T-cell (primary cell): Measurements from ENCODE around the gene UPF3B. TPM values are rescaled to one million over a fixed set of nuclear protein-coding genes. Genes with fewer than 3 reads are reported as not detected.

Source experiments
- ATAC-seq, 4 experiments: fragments of 200-7000 bp in 3 of 4; fragments of 150-1000 bp in 1 of 4; cut with Tn5 transposase; replicated peaks in 1 of 4; 1 replicate in 3 of 4; 2 replicates in 1 of 4; pipeline ENCODE4 v1.10.0; 2021; ENCODE audit warnings: moderate library complexity in 3 of 4, mild to moderate bottlenecking in 2 of 4, moderate number of reproducible peaks in 1 of 4
- CTCF ChIA-PET, 2 donors: fragments of 300-600 bp; sonication (Branson Sonifier 250); formaldehyde crosslinking; loops; one replicate each; lab custom pipeline; 2022; ENCODE audit warnings: antibody characterized with exemption in 2 of 2; lab: Charles Lee
- POLR2A ChIA-PET, 2 donors: fragments of 300-600 bp; sonication (Branson Sonifier 250); formaldehyde crosslinking; loops; one replicate each; lab custom pipeline; 2022; ENCODE audit warnings: antibody characterized with exemption in 2 of 2; lab: Charles Lee
- DNase-seq, 35 experiments: peaks; one replicate each; pipeline versions ENCODE4 v3.0.0 to v3.0.0-alpha.2; 2013 to 2023
- H3K27ac ChIP-seq: one replicate; pipeline ENCODE4 v1.5.1; 2013; ENCODE audit warnings: low read length
- H3K27me3 ChIP-seq, 2 experiments: replicated peaks in 1 of 2; 1 replicate in 1 of 2; 2 replicates in 1 of 2; pipeline versions ENCODE4 v1.6.1 to v1.7.0; 2013; ENCODE audit warnings: low read length in 1 of 2, mixed read lengths in 1 of 2; ENCODE audit not compliant: control insufficient read depth in 2 of 2, insufficient read depth in 2 of 2; ENCODE audit errors: extremely low read depth in 1 of 2
- H3K36me3 ChIP-seq, 2 donors: 1 replicate in 1 of 2; 2 replicates in 1 of 2; pipeline versions ENCODE4 v1.6.1 to v1.7.0; 2013; ENCODE audit warnings: low read length in 1 of 2; ENCODE audit not compliant: control insufficient read depth in 2 of 2, insufficient read depth in 1 of 2; ENCODE audit errors: extremely low read depth in 1 of 2
- H3K4me1 ChIP-seq, 2 experiments: 1 replicate in 1 of 2; 2 replicates in 1 of 2; pipeline versions ENCODE4 v1.6.1 to v1.7.0; 2013; ENCODE audit warnings: low read length in 2 of 2, mixed read lengths in 1 of 2; ENCODE audit not compliant: insufficient read depth in 2 of 2, control insufficient read depth in 1 of 2; ENCODE audit errors: extremely low read depth in 1 of 2
- H3K4me3 ChIP-seq, 2 donors: 1 replicate in 1 of 2; 2 replicates in 1 of 2; pipeline versions ENCODE4 v1.5.1 to v1.7.0; 2013; ENCODE audit warnings: mild to moderate bottlenecking in 2 of 2, low read length in 1 of 2, moderate library complexity in 1 of 2; ENCODE audit not compliant: control insufficient read depth in 1 of 2; ENCODE audit errors: extremely low read depth in 1 of 2
- H3K9me3 ChIP-seq: 2 replicates; pipeline ENCODE4 v1.7.0; 2013
- H3K27ac Mint-ChIP-seq, 2 donors: one replicate each; pipeline ENCODE4 v1.8.0; 2020 to 2021; ENCODE audit warnings: mild to moderate bottlenecking in 2 of 2, mixed read lengths in 2 of 2
- H3K27me3 Mint-ChIP-seq, 2 donors: one replicate each; pipeline ENCODE4 v1.8.0; 2021 to 2022; ENCODE audit warnings: mixed read lengths in 2 of 2
- H3K36me3 Mint-ChIP-seq: one replicate; pipeline ENCODE4 v1.8.0; 2021; ENCODE audit warnings: mixed read lengths
- H3K4me1 Mint-ChIP-seq, 3 donors: one replicate each; pipeline ENCODE4 v1.8.0; 2020 to 2022; ENCODE audit warnings: mixed read lengths in 3 of 3, mild to moderate bottlenecking in 1 of 3
- H3K4me3 Mint-ChIP-seq, 3 donors: one replicate each; pipeline ENCODE4 v1.8.0; 2020 to 2022; ENCODE audit warnings: mild to moderate bottlenecking in 3 of 3, mixed read lengths in 3 of 3, moderate library complexity in 3 of 3
- H3K9me3 Mint-ChIP-seq, 3 donors: one replicate each; pipeline ENCODE4 v1.8.0; 2020 to 2022; ENCODE audit warnings: mixed read lengths in 3 of 3
- WGBS: methylation state at CpG from one replicate; pipeline ENCODE4 v1.1.5; 2013; ENCODE audit warnings: missing lambda C conversion rate; ENCODE audit not compliant: insufficient coverage; 5-methylcytosine and 5-hydroxymethylcytosine counted together
- total RNA-seq, 35 experiments: library from RNA in 6 of 35; stranded (reverse) in 6 of 35; fragments of 120-200 nt in 1 of 35; gene quantifications; one replicate each; pipeline versions ENCODE4 v1.2.1 to v1.2.4 and lab custom pipeline; 2013 to 2026

The UPF3B gene
- total RNA-seq, 5 donors from 2014 or later (not counting 1 experiment from before 2014, with no cell fraction given): 7.2 to 11.8 (median 9.6) TPM

DNA sequence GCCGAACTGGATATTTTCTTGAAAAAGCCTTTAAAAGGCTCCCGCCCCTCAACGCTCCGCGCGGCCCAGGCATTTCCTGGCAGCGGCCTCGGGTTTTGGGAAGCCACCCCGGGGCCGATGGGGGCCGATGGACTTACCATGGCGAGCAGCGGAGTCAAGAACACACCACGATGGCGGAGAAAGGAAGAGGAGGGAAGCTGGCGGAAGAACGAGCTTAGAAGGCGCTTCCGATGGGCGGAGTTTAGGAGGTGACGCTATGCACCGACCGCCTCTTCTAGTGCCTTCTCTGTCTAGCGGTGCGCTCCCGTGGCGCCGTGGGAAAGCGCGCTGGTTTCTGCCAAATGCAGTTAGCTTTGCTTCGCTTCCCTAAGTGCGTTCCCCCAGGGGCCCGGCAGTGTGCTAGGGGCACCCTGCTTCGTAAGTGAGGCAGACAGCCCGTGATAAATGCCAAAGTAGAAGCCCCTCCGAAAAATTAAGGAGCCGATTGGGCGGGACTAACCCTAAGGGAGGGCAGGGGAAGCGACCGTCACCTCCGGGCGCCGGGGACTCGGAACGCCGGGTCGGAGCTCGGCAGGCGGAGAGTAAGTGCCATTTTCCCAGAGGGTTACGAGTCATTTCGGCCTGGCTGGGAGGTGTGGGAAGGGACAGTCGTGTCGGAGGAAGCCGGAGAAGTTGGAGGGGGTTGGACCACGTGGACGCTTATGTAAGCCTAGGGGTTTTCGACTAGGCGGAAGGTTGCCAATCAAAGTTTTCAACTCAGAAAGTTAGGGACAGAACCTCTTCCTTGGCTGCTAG lies 61.1 kb downstream of the UPF3B start, which contains the start of gene RPL39:
RPL39 (minus strand) TSS at position 194 of the 795 bp plus-strand sequence; CDS start at position 140, 54 bp downstream.
- H3K27ac Mint-ChIP-seq: peak within 1 kb of the TSS; percentile 92 to 94
- ATAC-seq (peak; percentile 94 to 96 (median 94)), DNase-seq (peak; percentile 46 to 91 (median 80))
- H3K36me3 Mint-ChIP-seq: peaks cover 8% of the 10 kb centered on the region
- Histone ChIP-seq H3K27ac (peak within 1 kb of the TSS; percentile 97), H3K4me1 (peaks cover 7 to 35% of the 10 kb centered on the region in 2 experiments), H3K27me3 (no peaks in the 10 kb centered on the region), H3K36me3 (peaks cover 0 to 22% of the 10 kb centered on the region in 2 donors), H3K4me3 (peak within 1 kb of the TSS; percentile 85 to 95), H3K9me3 (no peaks in the 10 kb centered on the region)
- CTCF ChIA-PET: interaction anchor here (0.5 to 2.4 kb wide), 15 partner anchors 11 to 964 kb away, joined by 3 to 15 read pairs (median 4); partner anchors contain the start of genes NDUFA1 (in 1 of the 2), RNF113A (in 1 of the 2) and UPF3B (in 1 of the 2)
- peak within 1 kb of the TSS; percentile 92 to 94 (median 93) for H3K4me3 Mint-ChIP-seq
- H3K27me3 Mint-ChIP-seq: peaks cover 0 to 3% of the 10 kb centered on the region in 2 donors
- peaks cover 22 to 39% (median 37%) of the 10 kb centered on the region in 3 donors for H3K4me1 Mint-ChIP-seq
- POLR2A ChIA-PET: interaction anchor here (0.6 to 2.2 kb wide), 20 partner anchors 26 to 186 kb away, joined by 3 to 28 read pairs (median 4); partner anchors contain the start of genes UPF3B (in 2 of the 2), NDUFA1 (in 1 of the 2), NKAP (in 1 of the 2) and NKRF (in 1 of the 2)
- H3K9me3 Mint-ChIP-seq: no peaks in the 10 kb centered on the region
- 0% methylated on average over 19 of the region's 58 CpGs for WGBS

DNA sequence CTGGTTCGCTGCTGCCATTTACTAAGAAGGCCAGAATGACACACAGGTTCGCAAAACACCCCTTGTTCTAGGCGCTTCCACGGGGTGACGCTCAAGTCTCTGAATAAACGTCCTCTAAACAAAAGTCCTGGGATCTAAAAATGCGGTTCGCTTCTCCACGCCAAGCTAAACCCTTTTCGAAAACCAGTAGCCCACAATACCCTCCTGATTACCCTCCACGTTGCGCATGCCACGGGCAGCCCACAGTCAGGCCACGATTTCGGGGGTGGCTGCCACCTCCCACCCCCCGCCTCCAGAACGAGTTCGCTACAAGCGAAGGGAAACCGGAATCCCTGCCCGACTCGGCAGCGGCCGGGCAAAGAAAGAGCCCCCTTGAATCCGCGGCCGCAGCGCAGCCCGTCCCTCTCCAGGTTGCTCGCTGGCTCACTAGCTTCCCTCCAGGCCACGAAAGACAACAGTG lies 61.8 kb downstream of the UPF3B start:
- Histone ChIP-seq H3K9me3 (no peaks in the 10 kb centered on the region), H3K27ac (peak overlapping the region; percentile 97), H3K27me3 (no peaks in the 10 kb centered on the region), H3K4me1 (peaks cover 7 to 35% of the 10 kb centered on the region in 2 experiments), H3K36me3 (peaks cover 0 to 23% of the 10 kb centered on the region in 2 donors), H3K4me3 (peak overlapping the region; percentile 85 to 95)
- POLR2A ChIA-PET: interaction anchor here (0.6 to 2.2 kb wide), 15 partner anchors 31 to 185 kb away, joined by 3 to 28 read pairs (median 6); partner anchors contain the start of genes UPF3B (in 2 of the 2), NDUFA1 (in 1 of the 2), NKAP (in 1 of the 2) and NKRF (in 1 of the 2)
- Mint-ChIP-seq H3K27me3 (peaks cover 0 to 3% of the 10 kb centered on the region in 2 donors), H3K4me3 (peak overlapping the region; percentile 92 to 94 (median 93)), H3K36me3 (peaks cover 8% of the 10 kb centered on the region), H3K9me3 (no peaks in the 10 kb centered on the region), H3K4me1 (peaks cover 22 to 44% (median 40%) of the 10 kb centered on the region in 3 donors), H3K27ac (peak overlapping the region; percentile 92 to 94)
- CTCF ChIA-PET: interaction anchor here (0.5 to 2.4 kb wide), 13 partner anchors 10 to 1276 kb away, joined by 3 to 15 read pairs (median 5); partner anchors contain the start of genes NDUFA1 (in 1 of the 2), RNF113A (in 1 of the 2) and UPF3B (in 1 of the 2)
- 3% methylated on average over 11 of the region's 31 CpGs for WGBS
- ATAC-seq: peak; percentile 15 to 28 (median 24)
- DNase-seq: peak in 33 of 35 experiments; percentile 4 to 62 (median 29)

DNA sequence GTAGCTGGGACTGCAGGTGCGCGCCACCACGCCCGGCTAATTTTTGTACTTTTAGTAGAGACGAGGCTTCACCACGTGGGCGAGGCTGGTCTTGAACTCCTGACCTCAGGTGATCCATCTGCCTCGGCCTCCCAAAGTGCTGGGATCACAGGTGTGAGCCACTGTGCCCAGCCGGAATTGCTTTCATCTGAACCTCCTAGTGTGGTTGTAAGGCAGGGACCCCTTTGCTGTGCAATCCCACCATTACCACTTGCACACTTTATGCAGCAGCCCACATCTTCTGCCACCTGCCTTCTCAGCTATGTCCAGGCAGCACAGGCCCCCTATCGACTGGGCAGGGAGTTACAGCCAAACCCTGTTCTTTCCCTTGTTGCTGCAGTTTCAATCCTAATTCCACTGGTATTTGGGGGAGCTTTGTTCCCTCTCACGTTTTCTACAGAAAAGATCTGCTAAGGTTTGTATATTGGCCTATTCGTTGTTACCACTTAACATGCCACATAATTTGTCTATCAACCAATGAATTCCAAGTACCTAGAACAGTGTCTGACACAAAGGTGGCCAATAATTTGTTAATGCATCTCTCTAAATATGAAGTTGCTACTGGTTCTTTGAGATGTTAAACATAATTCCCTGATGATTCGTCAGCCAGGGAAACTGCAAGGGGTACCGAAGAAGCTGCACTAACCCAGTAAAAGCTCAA lies 67.9 kb downstream of the UPF3B start:
- Mint-ChIP-seq H3K27ac (peak overlapping the region in 1 of 2 donors; percentile 40), H3K9me3 (no peaks in the 10 kb centered on the region), H3K4me3 (no peak overlapping the region), H3K36me3 (peaks cover 18% of the 10 kb centered on the region), H3K4me1 (peaks cover 26 to 50% (median 36%) of the 10 kb centered on the region in 3 donors), H3K27me3 (peaks cover 0 to 8% of the 10 kb centered on the region in 2 donors)
- Histone ChIP-seq H3K4me3 (no peak overlapping the region), H3K27ac (no peak overlapping the region), H3K9me3 (no peaks in the 10 kb centered on the region), H3K36me3 (peaks cover 0 to 34% of the 10 kb centered on the region in 2 donors), H3K27me3 (no peaks in the 10 kb centered on the region), H3K4me1 (peaks cover 3 to 32% of the 10 kb centered on the region in 2 experiments)
- 72% methylated on average over 7 of the region's 14 CpGs for WGBS
- POLR2A ChIA-PET: interaction anchor here in 1 of 2 donors (0.6 kb wide), 1 partner anchor 312 kb away, joined by 3 read pairs; no protein-coding TSS in a partner anchor
- ATAC-seq (peak; percentile 55 to 76 (median 62)), DNase-seq (peak in 34 of 35 experiments; percentile 7 to 66 (median 34))
- CTCF ChIA-PET: interaction anchor here (0.6 to 1.6 kb wide), 11 partner anchors 10 to 151 kb away, joined by 3 to 11 read pairs (median 3); no protein-coding TSS in a partner anchor

Other genes starting within 250 kb of the UPF3B start
- 10 to 100 TPM; 13.0 to 14.2 (median 13.7) TPM for gene NKRF, start 246.5 kb downstream of the UPF3B start, total RNA-seq
- 100 to 1,000 TPM; 171 to 269 (median 206) TPM for gene SEPTIN6, start 159.8 kb downstream of the UPF3B start, total RNA-seq
- 1 to 10 TPM in 3 of 5 donors, under 1 TPM in 1, not detected in 1; 0.48 to 2.2 (median 1.6) TPM for gene SOWAHD, start 94.4 kb downstream of the UPF3B start, total RNA-seq
- gene RPL39, start 61.3 kb downstream of the UPF3B start, total RNA-seq: 1,000 to 10,000 TPM; 2,957 to 4,080 (median 3,439) TPM
- 10 to 100 TPM; 23.4 to 40.5 (median 36.5) TPM for gene RNF113A, start 18.8 kb upstream of the UPF3B start, total RNA-seq
- gene NDUFA1, start 18.9 kb upstream of the UPF3B start, total RNA-seq: 10 to 100 TPM; 56.3 to 60.8 (median 58.0) TPM
- gene AKAP14, start 42.9 kb upstream of the UPF3B start, total RNA-seq: not detected
- 10 to 100 TPM; 12.2 to 16.9 (median 14.2) TPM for gene NKAP, start 90.8 kb upstream of the UPF3B start, total RNA-seq
- gene RHOXF2B, start 224.7 kb upstream of the UPF3B start, total RNA-seq: under 1 TPM in 1 of 5 donors, not detected in 4; 0.16 TPM